AG09319 (cell line): Measurements from ENCODE around the gene MPO.

ENCODE experiments used
- DNase-seq: peaks from one replicate; pipeline ENCODE4 v3.0.0-alpha.2; 2010; ENCODE audit warnings: low read depth; ENCODE audit errors: extremely low read depth
- TF ChIP-seq, protein P1 (sequence below): IDR thresholded peaks from 2 replicates; pipeline ENCODE4 v1.5.1; 2011; ENCODE audit warnings: low read depth, mild to moderate bottlenecking, inconsistent platforms, low read length, moderate library complexity

MPO gene

GRCh38 chr17:58239987-58240386, 40.7 kb downstream of the MPO start:
- TF ChIP-seq, protein P1, sequence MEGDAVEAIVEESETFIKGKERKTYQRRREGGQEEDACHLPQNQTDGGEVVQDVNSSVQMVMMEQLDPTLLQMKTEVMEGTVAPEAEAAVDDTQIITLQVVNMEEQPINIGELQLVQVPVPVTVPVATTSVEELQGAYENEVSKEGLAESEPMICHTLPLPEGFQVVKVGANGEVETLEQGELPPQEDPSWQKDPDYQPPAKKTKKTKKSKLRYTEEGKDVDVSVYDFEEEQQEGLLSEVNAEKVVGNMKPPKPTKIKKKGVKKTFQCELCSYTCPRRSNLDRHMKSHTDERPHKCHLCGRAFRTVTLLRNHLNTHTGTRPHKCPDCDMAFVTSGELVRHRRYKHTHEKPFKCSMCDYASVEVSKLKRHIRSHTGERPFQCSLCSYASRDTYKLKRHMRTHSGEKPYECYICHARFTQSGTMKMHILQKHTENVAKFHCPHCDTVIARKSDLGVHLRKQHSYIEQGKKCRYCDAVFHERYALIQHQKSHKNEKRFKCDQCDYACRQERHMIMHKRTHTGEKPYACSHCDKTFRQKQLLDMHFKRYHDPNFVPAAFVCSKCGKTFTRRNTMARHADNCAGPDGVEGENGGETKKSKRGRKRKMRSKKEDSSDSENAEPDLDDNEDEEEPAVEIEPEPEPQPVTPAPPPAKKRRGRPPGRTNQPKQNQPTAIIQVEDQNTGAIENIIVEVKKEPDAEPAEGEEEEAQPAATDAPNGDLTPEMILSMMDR, result no peak
- DNase-seq, result no peak

DNA sequence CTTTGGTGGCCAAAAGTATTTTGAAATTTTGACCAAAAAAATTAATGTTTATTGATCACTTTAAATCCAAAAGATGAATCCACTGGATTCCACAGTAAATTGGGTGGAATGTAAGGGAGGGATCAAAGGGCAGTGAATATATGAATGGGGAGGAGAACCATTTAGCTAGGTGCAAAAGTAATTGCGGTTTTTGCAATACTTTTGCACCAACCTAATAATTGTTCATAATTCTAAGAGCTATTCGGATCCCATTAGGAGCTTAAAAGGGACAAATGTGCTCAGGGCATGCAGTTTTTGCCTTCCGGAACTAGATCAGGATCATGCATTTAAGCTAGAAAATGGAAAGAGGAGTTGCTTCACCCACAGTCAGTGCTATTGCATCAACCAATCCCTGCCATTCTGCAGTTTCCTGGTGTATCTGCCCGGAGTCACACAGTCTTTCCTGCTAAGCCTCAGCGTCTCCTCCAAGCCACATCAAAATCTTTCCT, 42.5 kb downstream of the MPO start, which contains the start of gene LPO:
TSS of gene LPO (plus strand) at position 438 of the 488 bp plus-strand sequence. CDS start 4,396 bp downstream, outside the sequence.
- DNase-seq, result no peak
- TF ChIP-seq, protein P1, result no peak

DNA sequence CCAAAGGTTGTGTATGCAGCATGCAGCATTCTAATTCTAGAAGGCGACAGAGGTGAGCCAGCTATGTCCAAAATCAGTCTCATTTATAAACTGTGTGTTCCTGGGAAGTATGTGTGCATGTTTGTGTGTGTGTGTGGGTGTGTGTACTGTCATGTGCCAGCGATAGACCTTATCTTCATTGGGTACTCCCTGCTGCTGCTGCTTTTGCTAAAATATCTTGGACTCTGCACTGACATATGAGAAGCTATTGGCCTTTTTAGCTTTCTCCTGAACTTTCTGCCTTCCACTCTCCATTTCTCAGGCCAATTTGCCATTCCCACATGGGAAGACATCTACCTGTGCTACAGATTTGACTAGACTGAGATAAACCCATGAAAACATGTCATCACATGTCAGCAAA, 44.3 kb downstream of the MPO start:
- DNase-seq, result no peak
- TF ChIP-seq, protein P1, result no peak

DNA sequence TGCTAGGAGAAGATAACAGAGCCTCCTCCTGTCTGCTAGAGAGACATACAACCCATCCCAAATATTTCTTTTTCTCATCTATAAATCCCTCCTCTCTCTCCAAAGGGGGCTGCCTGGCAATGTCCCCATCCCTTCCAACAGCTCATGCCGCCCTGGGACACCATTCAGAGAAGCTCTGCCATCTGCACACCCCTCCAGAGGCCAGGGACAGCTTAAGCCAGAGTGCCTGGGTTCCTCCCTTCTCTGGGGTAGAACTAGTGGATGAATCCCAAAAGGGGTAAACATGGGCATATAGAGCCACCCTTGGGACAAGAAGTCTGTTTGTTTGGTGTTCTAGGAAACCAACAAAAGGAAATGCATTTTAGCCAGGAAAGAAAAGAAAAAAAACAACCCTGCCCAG, 44.9 kb downstream of the MPO start:
- TF ChIP-seq, protein P1, result no peak
- no peak for DNase-seq

DNA sequence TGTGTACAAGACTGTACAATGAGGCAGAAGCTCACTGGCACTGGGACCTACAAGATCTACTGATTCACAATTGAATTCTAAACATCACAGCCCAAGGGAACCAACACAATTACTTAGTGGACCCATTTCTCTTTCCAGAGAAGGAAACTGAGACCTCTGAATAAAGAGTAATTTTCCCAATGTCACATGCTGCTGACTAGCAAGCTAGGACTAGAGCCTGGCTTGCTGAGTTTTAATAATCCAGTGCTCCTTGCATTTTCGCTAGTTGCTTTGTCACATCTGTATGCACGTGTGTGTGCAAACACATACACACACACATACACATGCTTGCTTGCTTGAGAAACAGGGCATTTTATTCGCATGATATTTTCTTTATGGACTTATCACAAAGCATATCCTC, 46.2 kb downstream of the MPO start:
- TF ChIP-seq, protein P1, result no peak
- no peak for DNase-seq

- DNase-seq, result no peak
- TF ChIP-seq, protein P1, result no peak
Measured at GRCh38 chr17:58233543-58233942, 47.2 kb downstream of the MPO start.

DNA sequence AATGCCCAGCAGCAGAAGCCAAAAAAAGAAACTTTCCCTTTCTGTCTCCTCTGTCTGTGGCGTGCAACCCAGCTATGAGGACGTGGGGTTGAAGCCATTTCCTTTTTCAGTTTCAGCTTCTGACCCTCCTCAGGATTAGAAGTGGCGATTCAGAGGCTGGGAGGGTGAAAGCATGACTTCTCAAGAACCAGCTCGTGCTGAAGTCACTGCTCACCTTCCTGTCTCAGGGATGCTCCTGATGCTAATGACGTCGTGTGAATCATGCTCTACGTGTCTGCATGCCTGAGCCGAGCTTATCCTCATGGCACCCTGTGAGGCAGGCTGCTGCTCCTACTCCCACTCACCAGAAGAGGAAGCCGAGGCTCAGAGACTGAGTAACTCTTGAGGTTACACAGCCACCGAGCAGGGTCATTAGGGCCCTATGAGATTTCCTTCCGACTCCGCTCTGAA, 48.0 kb downstream of the MPO start:
- DNase-seq, result no peak
- TF ChIP-seq, protein P1, result no peak
